Stimulated activated naive CD8-positive, alpha-beta T cell treated with anti-CD3 and anti-CD28 coated beads, Interleukin-15, Interleukin-2, amounts not matched to agents 100 U/mL and 50 U/mL, for 24 hours (primary cell): ENCODE data around the gene PANX1.

Experiments
- ATAC-seq: fragments of 150-1000 bp; cut with Tn5 transposase; one replicate; pipeline ENCODE4 v1.10.0; 2021
- DNase-seq: peaks from one replicate; pipeline ENCODE4 v3.0.0; 2021

PANX1 gene

DNA sequence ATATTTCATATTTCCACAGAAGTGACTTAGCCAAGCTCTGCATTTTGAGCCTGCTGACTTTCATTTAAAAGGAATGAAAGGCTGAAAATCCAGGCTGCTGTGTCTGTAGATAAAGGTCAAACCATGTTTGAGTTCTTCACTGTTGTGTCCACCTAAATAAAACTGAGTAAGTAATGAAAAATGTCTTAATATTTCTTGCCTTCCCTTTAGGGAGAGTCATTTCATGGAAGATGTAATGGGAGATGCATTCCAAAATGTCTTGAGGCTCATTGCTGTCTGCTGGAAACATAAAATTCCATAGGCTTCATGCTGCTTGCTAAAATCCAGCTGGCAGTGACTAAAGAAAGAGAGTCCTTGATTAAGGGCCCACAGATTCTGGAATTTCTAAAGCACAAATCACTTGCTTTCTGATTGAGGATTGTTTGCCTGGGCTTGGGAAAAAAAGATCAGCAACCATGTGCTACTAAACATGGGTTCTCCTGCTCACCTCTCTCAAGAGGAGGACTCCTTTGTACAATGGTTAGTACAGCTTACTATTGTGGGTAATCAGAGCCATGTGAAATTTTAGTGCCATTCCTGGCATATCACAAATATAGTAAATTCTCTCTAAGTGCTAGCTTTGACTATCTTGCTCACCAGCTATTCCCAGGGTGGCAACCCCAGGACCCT is 56.9 kb downstream of the PANX1 start:
- DNase-seq (no peak), ATAC-seq (no peak)

DNA sequence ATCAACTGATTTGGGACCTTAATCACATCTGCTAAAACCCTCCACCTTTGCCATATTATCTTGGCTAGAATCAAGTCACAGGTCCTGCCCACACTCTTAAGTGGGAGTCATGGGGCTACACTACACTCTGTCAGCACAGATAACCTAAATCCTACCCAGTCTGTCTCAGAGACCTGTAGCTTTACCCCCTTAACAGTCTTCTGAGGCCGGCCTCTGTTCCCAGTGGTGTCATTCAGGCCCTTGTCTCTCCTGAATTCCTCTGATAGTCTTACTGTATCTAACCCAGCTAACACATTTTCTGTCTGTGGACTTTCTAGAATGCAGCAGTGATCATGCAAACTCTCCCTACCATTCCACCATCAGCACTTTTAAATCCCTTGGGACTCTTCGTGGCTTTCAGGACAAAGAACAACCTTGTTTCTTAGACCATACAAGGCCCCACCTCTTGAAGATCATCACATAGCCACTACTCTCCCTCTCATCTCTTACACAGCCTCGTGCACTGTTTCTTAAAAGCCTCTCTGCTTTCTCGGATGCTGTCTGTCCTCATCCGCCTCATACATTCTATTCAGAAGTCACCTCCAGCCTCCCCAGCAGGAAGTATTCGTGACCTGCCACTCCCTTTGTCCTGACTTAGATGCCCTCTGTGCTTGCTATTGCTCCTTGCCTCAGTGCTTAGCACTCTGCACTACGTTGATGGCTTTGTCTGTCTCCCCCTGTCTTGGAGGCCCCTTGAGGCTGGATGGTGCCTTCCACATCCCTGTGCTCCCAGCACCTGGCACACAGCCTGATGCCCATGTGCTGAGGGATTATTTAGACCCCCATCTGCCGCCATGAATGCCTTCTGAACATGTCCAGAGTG is 57.9 kb downstream of the PANX1 start:
- DNase-seq (no peak), ATAC-seq (no peak)

DNA sequence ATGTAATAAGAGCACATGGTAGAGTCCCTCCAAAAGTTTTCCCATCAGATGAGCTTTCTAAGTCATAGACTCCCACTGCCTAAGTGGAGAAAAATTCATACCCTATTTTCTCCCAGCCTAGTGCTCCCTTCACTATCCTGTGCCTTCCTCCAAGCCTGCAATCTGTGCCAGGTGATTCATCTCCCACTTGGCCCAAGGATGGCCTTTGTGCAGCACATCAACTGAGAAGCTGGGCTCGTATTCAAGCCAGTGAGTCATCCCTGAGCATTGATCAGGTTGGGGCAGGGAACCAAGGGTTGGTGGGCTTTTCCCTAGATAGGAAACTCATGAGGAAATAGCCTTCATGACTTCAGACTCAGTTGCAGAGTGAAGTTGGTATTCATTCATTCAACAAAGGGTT is 64.6 kb downstream of the PANX1 start:
- ATAC-seq (no peak), DNase-seq (no peak)

DNA sequence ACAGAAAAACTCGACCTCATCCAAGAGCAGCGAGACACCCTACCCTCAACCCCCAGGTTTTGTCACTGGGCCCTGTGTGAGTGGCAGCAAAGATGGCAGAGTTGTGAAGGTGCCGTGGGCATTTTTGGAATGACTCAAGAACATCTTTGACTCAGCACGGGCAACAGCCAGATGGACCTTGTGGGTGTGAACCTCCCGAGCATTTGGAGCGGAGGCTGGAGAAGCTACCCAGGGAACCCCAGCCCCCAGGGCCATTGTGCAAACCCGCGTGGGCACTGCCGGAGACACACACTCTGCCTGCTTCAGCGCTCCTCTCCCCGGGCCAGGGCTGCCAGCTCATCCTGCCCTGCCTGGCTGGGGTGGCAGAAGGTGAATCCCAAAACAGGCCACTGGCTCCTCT is 66.1 kb downstream of the PANX1 start:
- DNase-seq, result no peak
- no peak for ATAC-seq

DNA sequence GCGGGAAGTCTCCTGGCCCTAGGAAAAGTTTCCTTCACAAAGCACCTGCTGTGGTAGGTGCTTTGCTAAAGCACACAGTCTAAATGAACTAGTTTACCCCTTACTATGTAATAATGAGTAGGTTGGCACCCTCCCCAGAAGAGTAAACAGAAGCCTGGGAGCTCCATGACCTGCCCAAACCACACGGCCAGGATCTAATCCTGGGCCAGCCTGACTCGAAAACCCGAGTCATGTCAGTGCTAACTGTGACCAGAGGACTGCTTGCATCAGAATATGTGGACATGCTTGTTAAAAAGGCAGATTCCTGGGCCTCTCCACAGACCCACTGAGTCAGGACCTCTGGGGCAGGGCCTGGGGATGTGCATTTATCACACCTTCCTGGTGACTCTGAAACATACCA is 67.7 kb downstream of the PANX1 start:
- ATAC-seq (no peak), DNase-seq (no peak)

DNA sequence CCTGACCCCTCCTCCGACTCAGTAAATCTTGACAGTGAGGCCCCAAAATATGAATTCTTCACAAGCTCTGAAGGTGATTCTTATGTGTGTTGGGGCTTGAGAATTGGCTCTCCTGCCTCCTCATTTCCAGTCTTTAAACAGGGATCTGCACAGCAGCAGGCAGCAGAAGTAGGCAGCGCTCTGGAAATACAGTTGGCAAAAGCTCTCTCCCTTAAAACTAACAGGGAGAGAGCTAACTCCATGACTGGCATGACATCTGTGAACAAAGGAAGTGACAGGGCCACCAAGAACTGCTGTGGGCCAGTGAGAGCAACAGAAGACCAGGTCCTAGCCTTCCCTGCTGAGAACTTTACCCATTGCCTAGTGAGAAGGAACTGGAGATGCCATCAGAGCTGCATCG is 70.1 kb downstream of the PANX1 start:
- ATAC-seq (no peak), DNase-seq (no peak)

DNA sequence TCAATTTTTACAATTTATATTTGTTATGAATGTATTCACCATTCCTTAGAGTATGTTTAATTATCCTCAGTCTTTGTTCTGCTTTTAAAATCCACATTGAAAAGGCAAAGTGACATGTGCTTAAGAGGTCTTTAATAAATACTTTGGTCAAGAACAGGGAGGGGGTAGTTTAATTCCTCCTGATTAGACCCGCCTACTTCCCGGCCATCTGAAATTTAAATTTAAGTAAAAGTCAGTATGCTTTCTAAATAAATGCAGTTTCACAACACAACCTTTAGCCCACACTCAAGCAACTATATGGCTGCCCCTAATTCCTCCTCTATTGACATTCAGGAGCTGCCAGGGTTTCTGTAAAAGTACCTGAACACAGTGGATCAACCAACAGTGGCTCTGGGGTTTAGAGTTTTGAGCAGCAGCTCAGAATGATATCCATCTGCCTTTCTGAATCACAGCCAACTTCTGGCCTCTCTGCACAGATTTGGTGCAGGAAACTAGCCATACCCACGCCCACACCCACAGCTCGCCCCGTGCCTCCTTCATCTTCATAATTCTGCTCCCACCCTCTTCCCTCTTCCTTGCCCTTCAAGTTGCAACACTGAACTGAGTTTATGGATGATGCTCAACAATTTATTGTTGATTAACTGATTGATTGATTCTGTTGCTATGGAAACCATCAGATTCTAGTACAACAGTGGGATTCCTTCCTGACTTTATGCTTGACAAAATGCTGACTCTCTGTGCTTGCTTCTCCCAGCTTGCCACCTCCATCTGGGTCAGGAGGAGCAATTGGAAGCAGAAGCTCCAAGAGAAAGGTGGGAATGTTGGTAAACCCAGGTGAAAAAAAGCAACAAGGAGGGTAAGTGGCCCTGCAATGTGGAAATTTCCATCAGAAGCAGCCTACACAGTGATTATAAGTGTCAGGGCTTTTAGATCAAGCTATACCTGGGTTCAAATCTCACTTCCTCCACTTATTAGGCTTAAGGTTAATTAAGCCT is 70.8 kb downstream of the PANX1 start:
- DNase-seq, result no peak
- ATAC-seq, result no peak

DNA sequence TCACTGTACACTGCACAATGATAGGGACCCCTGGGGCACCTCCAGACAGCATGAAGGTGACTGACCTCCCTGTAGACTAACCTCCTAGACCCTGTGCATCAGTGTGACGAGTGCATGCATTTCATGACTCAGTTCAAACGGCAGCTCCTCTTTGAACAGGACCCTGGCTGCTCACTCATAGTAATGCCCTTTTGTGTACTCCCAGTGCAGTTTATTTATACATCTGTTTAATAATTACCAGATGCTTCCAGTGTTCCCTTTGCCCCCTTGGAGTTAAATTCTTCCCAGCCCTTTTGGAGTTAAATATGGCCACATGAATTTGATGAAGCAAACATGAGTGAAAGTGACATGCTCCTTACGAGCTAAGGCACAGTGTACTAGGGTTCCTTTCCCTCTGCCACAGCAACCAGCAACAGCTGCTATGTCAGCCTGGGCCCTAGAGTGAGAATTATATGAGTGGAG is 72.4 kb downstream of the PANX1 start:
- ATAC-seq (no peak), DNase-seq (no peak)

DNA sequence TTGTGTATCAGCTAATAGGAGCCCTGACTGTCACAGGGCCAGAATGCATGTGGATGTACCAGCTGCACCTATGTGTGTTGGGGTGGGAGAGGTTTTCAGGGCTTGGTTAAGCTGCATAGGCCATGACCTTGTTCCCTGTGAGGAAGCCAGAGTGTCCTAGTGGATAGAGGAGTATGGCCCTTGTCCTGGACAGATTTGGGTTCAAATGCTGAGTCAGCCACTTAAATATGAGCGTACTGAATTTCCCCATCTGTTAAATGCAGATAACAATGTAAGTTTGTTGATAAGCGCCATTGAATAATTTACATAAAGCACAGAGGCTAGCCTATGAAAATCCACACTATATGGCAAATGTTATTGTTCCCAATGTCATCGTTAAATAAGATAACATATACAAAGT is 74.4 kb downstream of the PANX1 start:
- DNase-seq (no peak), ATAC-seq (no peak)

DNA sequence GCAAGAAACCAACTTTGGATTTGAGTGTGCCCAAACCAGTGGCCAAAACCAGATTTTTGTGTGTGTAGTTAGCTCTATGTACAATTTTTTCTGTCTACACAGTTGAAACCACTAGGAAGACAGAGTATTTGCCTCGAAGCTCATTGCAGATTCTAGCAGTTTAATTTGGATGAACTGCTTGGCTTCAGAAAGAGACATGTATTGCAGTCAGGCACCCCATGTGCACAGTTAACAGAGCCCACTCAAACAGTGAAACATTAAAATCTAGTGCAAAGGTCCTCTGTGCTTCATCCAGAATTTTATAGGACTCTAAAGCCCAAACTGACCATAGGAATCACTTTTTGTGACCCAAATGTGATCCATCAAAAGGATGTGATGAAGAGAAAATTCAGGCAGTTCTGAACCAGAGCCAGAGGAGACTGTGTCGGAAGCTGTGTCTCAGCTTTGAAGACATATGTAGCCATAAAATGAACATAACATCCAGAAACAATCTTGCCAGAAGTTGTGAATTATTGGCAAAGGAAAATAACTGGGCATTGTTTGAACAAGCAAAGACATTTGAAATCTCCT is 82.7 kb downstream of the PANX1 start:
- no peak for ATAC-seq
- DNase-seq, result no peak

DNA sequence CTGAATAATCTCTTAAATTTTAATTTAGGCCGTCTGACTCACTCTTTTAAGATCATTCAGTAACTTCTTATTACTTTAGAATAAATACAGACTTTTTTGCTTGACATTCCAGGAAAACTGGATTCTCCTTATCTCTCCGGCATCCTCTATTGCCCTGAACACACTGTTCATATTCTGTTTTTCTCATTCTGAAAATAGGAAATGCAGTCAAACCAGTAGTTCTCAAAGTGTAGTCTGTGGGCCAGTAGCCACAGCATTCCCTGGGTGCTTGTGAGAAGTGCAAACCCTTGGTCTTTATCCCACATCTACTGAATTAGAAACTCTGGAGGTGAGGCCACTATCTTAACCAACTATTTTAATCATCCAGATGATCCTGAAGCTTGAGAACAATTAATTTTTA is 84.3 kb downstream of the PANX1 start:
- DNase-seq, result no peak
- ATAC-seq, result no peak

DNA sequence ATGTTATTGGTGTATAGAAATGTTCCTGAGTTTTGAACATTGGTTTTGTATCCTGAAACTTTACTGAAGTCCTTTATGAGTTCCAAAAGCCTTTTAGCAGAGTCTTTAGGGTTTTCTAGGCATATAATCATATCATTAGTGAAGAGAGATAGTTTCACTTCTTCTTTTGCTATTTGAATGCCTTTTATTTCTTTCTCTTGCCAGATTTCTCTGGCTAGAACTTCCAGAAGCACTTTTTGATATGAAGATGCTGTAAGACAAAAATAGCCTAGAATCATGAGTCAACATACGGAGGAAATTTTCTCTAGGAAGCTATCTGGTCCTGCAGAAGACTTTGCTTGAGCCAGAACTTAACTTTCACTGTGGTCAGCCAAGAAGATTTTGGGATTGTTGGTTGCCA is 89.1 kb downstream of the PANX1 start:
- ATAC-seq, result no peak
- DNase-seq, result no peak

DNA sequence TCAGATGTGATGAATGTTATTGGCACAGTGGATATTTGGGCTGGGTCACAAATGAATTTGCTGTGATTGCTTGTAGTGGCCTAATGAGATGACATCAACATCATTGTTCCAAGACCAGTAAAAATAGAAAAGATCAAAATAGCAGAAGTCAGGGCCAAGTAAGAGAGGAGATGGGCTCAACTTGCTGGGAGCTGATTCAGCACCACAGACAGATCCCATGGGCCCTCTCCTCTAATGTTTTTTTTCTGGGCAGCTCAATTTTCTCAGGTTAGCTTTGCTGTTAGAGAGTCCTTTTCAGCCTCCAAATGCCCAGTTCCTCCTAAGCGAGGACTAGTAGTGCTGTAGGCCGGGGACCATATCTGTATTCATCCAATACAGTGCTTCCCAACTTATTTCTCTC is 89.7 kb downstream of the PANX1 start:
- DNase-seq (no peak), ATAC-seq (no peak)

DNA sequence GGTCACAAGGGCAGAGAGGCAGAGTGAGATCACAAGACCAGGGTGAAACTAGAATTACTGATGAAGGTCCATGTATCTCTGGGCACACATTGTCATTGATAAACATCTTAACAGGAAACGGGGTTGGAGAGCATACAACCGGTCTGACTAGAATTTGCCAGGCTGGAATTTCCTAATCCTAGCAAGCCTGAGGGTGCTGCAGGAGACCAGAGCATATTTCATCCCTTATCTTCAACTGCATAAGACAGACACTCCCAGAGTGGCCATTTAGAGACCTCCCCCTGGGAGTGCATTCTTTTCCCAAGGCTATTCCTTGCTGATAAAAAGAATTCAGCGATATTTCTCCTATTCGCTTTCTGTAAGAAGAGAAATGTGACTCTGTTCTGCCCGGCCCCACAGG is 91.1 kb downstream of the PANX1 start:
- no peak for DNase-seq
- ATAC-seq, result no peak

DNA sequence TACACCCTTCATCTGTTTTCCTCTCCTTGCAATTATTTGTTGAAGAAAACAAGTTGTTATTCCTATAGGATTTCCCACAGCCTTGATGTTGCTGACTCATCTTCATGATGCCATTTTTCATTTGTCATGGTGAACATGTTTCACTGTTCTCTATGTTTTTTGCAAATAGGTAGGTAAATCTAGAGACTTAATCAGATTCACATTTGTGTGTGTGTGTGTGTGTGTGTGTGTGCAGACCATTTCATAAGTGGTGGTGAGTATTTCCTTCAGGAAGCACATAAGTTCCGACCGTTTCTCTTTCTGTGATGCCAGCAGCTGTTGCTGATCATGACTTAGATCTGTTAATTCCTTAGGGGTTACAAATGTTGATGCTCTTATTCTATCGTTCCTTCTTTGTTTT is 95.4 kb downstream of the PANX1 start:
- DNase-seq, result no peak
- no peak for ATAC-seq
